Ectodermal cell (in vitro differentiated cells): ENCODE measurements around the gene ADAMTS2.

Experiments
- H3K27ac ChIP-seq: 2 replicates; pipeline ENCODE4 v1.7.0; 2013; ENCODE audit warnings: mild to moderate bottlenecking, low read depth, low read length; ENCODE audit not compliant: insufficient read depth, poor library complexity, severe bottlenecking
- H3K27me3 ChIP-seq: 2 replicates; pipeline ENCODE4 v1.7.0; 2013; ENCODE audit warnings: mild to moderate bottlenecking, low read length; ENCODE audit not compliant: insufficient read depth, control insufficient read depth, poor library complexity, severe bottlenecking
- H3K36me3 ChIP-seq: one replicate; pipeline ENCODE4 v1.7.0; 2013; ENCODE audit warnings: low read length; ENCODE audit not compliant: control insufficient read depth, insufficient read depth
- H3K4me1 ChIP-seq: one replicate; pipeline ENCODE4 v1.7.0; 2013; ENCODE audit warnings: low read length; ENCODE audit not compliant: control insufficient read depth, insufficient read depth
- H3K4me3 ChIP-seq: 2 replicates; pipeline ENCODE4 v1.7.0; 2013; ENCODE audit warnings: low read depth, low read length, control low read depth; ENCODE audit not compliant: insufficient read depth
- H3K9me3 ChIP-seq: 2 replicates; pipeline ENCODE4 v1.7.0; 2013; ENCODE audit warnings: mild to moderate bottlenecking, low read length, moderate library complexity; ENCODE audit not compliant: control insufficient read depth
- WGBS, 2 experiments: methylation state at CpG; one replicate each; pipeline ENCODE4 v1.1.7; 2013; ENCODE audit warnings: missing lambda C conversion rate in 2 of 2; 5-methylcytosine and 5-hydroxymethylcytosine counted together

Gene ADAMTS2

GRCh38 chr5:179264783-179265513 is 80.3 kb downstream of the ADAMTS2 start:
- H3K36me3 ChIP-seq, result no peaks in the 10 kb centered on the region
- H3K27me3 ChIP-seq, result no peaks in the 10 kb centered on the region
- peaks cover 18% of the 10 kb centered on the region for H3K4me1 ChIP-seq
- no peak overlapping the region for H3K27ac ChIP-seq
- 83 to 84% methylated on average over 24 of the region's 24 CpGs for WGBS, 2 experiments
- H3K4me3 ChIP-seq, result no peak overlapping the region
- H3K9me3 ChIP-seq, result no peaks in the 10 kb centered on the region

- no peaks in the 10 kb centered on the region for H3K27me3 ChIP-seq
- H3K9me3 ChIP-seq, result no peaks in the 10 kb centered on the region
- no peaks in the 10 kb centered on the region for H3K36me3 ChIP-seq
- WGBS, 2 experiments, result 93 to 94% methylated on average over 13 of the region's 13 CpGs
- no peak overlapping the region for H3K4me3 ChIP-seq
- no peak overlapping the region for H3K27ac ChIP-seq
- H3K4me1 ChIP-seq, result peaks cover 18% of the 10 kb centered on the region
These were observed 81.0 kb downstream of the ADAMTS2 start for GRCh38 chr5:179264053-179264782.

- no peak overlapping the region for H3K27ac ChIP-seq
- H3K36me3 ChIP-seq, result no peaks in the 10 kb centered on the region
- H3K4me3 ChIP-seq, result no peak overlapping the region
- WGBS, 2 experiments, result 93% methylated on average over 23 of the region's 23 CpGs
- H3K9me3 ChIP-seq, result no peaks in the 10 kb centered on the region
- H3K27me3 ChIP-seq, result no peaks in the 10 kb centered on the region
- H3K4me1 ChIP-seq, result peaks cover 18% of the 10 kb centered on the region
These were observed 81.7 kb downstream of the ADAMTS2 start for GRCh38 chr5:179263391-179264052.

GRCh38 chr5:179262126-179262920 is 82.9 kb downstream of the ADAMTS2 start:
- 93 to 94% methylated on average over 30 of the region's 30 CpGs for WGBS, 2 experiments
- Histone ChIP-seq H3K36me3 (no peaks in the 10 kb centered on the region), H3K4me1 (peaks cover 23% of the 10 kb centered on the region), H3K27ac (no peak overlapping the region), H3K9me3 (no peaks in the 10 kb centered on the region), H3K4me3 (no peak overlapping the region), H3K27me3 (no peaks in the 10 kb centered on the region)

GRCh38 chr5:179261301-179262125 is 83.7 kb downstream of the ADAMTS2 start:
- no peaks in the 10 kb centered on the region for H3K9me3 ChIP-seq
- peaks cover 21% of the 10 kb centered on the region for H3K4me1 ChIP-seq
- H3K27me3 ChIP-seq, result no peaks in the 10 kb centered on the region
- H3K27ac ChIP-seq, result no peak overlapping the region
- no peak overlapping the region for H3K4me3 ChIP-seq
- 53 to 54% methylated on average over 21 of the region's 21 CpGs for WGBS, 2 experiments
- no peaks in the 10 kb centered on the region for H3K36me3 ChIP-seq

DNA sequence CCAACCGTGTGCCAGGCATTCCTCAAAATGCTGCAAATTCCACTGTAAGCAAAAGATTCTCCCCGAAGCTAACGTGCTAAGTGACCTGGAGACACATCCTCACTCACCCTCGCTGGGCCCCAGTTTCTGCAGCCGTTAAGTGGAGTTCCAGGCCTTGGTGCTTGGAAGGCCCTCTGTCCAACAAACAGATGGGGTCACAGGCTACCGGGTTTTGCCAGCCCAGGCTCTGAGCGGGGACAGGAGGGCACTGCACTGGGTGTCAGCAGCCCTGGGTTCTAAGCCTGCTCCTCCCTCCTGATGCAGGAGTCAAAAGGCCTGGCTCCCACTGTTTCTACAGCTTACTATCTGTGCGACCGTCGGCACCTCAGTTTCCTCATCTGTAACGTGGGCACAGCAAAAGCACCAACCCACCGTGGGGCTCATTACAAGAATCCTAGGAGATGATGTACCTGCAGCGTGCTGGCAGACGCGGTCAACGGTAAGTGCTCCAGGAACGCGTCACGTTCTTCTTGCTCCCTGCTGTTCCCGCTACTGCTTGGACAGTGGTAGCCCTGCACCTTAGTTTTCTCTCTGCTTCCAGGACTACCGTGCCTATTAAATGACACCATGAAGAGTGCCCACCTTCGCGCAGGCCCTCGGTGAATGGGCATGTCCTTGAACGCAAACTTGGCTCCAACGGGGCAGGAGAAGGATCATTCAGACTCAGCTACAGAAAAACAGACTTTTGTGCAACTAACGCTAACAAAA is 84.8 kb downstream of the ADAMTS2 start:
- H3K4me3 ChIP-seq, result no peak overlapping the region
- H3K27me3 ChIP-seq, result no peaks in the 10 kb centered on the region
- H3K27ac ChIP-seq, result no peak overlapping the region
- 92 to 93% methylated on average over 27 of the region's 27 CpGs for WGBS, 2 experiments
- H3K4me1 ChIP-seq, result peaks cover 11% of the 10 kb centered on the region
- no peaks in the 10 kb centered on the region for H3K36me3 ChIP-seq
- H3K9me3 ChIP-seq, result no peaks in the 10 kb centered on the region

GRCh38 chr5:179259731-179260323 is 85.4 kb downstream of the ADAMTS2 start:
- Histone ChIP-seq H3K36me3 (no peaks in the 10 kb centered on the region), H3K4me1 (peaks cover 5% of the 10 kb centered on the region), H3K4me3 (no peak overlapping the region), H3K27ac (no peak overlapping the region), H3K9me3 (no peaks in the 10 kb centered on the region), H3K27me3 (no peaks in the 10 kb centered on the region)
- WGBS, 2 experiments, result 94% methylated on average over 13 of the region's 13 CpGs

GRCh38 chr5:179258922-179259730 is 86.1 kb downstream of the ADAMTS2 start:
- Histone ChIP-seq H3K4me1 (peaks cover 5% of the 10 kb centered on the region), H3K36me3 (no peaks in the 10 kb centered on the region), H3K9me3 (no peaks in the 10 kb centered on the region), H3K27ac (no peak overlapping the region), H3K27me3 (no peaks in the 10 kb centered on the region), H3K4me3 (no peak overlapping the region)
- whole genome bisulfite sequencing, 2 experiments, result 90 to 92% methylated on average over 26 of the region's 26 CpGs
